Body of pancreas (tissue), 4 donors: ENCODE measurements around the gene CPLX1.

Experiments used
- POLR2A ChIP-seq, 3 donors: fragments of 450-650 bp; IDR thresholded peaks; one replicate each; pipeline ENCODE4 v1.6.1; 2016; ENCODE audit warnings: antibody characterized with exemption in 3 of 3, mild to moderate bottlenecking in 2 of 3
- TF ChIP-seq, protein P1 (sequence below), 7 experiments: fragments of 450-650 bp in 4 of 7; fragments of 200-600 bp in 3 of 7; sonication (generic) in 3 of 7; IDR thresholded peaks; one replicate each; pipeline ENCODE4 v1.5.1; 2016 to 2019; ENCODE audit warnings: antibody characterized with exemption in 7 of 7

DNA sequence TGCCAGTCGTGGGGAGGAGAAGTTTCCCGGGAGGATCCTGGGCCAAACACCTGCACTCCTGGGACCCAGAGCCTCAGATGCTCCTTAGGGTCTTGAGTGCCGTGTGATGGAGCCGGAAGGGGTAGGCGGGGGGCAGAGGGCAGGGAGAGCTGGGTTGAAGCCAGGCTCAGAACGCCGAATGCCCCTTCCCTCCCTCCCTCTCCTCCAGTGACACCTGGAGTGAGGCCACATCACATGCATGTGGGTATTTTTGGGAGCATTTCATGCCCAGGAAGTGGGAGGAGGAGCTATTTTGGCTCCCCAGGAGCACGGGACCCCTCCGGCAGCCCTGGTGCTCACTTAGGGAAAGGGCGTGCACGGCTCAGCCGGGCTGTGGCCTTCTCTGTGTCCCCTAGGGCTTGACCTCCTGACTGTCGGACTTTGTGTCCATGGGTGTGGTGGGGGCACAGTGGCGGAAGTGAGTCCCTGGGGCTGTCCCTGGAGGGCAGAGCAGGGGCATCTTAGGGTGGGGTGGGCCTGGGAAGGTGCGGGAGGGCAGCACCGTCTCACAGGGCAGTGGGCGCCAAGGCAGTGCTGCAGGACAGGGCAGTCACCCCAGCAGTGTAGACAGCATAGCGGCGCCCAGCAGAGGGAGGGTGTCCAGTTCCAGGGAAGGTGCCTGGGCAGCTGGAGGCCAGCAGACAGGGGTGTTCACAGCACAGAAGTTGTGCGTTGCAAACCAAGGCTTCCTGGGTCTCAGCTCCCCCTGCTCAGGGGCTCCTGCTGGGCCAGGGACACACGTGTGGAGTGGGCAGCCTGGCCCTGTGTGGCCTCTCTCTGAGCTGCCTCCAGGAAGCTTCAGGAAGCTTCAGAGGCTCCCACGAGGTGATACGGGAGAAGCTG is 4.9 kb upstream of the CPLX1 start:
- TF ChIP-seq, protein P1, sequence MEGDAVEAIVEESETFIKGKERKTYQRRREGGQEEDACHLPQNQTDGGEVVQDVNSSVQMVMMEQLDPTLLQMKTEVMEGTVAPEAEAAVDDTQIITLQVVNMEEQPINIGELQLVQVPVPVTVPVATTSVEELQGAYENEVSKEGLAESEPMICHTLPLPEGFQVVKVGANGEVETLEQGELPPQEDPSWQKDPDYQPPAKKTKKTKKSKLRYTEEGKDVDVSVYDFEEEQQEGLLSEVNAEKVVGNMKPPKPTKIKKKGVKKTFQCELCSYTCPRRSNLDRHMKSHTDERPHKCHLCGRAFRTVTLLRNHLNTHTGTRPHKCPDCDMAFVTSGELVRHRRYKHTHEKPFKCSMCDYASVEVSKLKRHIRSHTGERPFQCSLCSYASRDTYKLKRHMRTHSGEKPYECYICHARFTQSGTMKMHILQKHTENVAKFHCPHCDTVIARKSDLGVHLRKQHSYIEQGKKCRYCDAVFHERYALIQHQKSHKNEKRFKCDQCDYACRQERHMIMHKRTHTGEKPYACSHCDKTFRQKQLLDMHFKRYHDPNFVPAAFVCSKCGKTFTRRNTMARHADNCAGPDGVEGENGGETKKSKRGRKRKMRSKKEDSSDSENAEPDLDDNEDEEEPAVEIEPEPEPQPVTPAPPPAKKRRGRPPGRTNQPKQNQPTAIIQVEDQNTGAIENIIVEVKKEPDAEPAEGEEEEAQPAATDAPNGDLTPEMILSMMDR (IDR thresholded peaks at IDR 0.05) = no peak
- no peak for TF ChIP-seq POLR2A (IDR thresholded peaks at IDR 0.05)
